ENCODE data around the gene BABAM1. TPM values are rescaled to one million over a fixed set of nuclear protein-coding genes. Genes with fewer than 3 reads are reported as not detected.

The BABAM1 gene
- total and polyA plus RNA-seq, 9 of the 15 experiments (the other 6 are each of a cell fraction or from before 2014, with no cell fraction given): 14.7 to 160 (median 113) TPM

- TF ChIP-seq, protein P1, sequence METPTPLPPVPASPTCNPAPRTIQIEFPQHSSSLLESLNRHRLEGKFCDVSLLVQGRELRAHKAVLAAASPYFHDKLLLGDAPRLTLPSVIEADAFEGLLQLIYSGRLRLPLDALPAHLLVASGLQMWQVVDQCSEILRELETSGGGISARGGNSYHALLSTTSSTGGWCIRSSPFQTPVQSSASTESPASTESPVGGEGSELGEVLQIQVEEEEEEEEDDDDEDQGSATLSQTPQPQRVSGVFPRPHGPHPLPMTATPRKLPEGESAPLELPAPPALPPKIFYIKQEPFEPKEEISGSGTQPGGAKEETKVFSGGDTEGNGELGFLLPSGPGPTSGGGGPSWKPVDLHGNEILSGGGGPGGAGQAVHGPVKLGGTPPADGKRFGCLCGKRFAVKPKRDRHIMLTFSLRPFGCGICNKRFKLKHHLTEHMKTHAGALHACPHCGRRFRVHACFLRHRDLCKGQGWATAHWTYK (CRISPR knock-in tag; IDR thresholded peaks at IDR 0.05): no peak; the same call in 1 of the 2 replicates
- no peak for TF ChIP-seq NFE2L1 (tag; IDR thresholded peaks at IDR 0.05; ENCODE audit: borderline replicate concordance, low read depth)
- TF ChIP-seq NR3C1 (CRISPR knock-in tag; IDR thresholded peaks at IDR 0.05): no peak
- TF ChIP-seq ZSCAN32 (CRISPR knock-in tag; IDR thresholded peaks at IDR 0.05): no peak
- TF ChIP-seq FOXA3 (CRISPR knock-in tag; conservative IDR thresholded peaks at IDR 0.05 in 1 of 2, IDR thresholded peaks at IDR 0.05 in 1 of 2): peak in 1 of 2 experiments; percentile 63; a peak in 1 of 4 replicates
- TF ChIP-seq ZBTB34 (CRISPR knock-in tag; IDR thresholded peaks at IDR 0.05): no peak
- TF ChIP-seq SMARCA5 (IDR thresholded peaks at IDR 0.05): no peak
- TF ChIP-seq, protein P2, sequence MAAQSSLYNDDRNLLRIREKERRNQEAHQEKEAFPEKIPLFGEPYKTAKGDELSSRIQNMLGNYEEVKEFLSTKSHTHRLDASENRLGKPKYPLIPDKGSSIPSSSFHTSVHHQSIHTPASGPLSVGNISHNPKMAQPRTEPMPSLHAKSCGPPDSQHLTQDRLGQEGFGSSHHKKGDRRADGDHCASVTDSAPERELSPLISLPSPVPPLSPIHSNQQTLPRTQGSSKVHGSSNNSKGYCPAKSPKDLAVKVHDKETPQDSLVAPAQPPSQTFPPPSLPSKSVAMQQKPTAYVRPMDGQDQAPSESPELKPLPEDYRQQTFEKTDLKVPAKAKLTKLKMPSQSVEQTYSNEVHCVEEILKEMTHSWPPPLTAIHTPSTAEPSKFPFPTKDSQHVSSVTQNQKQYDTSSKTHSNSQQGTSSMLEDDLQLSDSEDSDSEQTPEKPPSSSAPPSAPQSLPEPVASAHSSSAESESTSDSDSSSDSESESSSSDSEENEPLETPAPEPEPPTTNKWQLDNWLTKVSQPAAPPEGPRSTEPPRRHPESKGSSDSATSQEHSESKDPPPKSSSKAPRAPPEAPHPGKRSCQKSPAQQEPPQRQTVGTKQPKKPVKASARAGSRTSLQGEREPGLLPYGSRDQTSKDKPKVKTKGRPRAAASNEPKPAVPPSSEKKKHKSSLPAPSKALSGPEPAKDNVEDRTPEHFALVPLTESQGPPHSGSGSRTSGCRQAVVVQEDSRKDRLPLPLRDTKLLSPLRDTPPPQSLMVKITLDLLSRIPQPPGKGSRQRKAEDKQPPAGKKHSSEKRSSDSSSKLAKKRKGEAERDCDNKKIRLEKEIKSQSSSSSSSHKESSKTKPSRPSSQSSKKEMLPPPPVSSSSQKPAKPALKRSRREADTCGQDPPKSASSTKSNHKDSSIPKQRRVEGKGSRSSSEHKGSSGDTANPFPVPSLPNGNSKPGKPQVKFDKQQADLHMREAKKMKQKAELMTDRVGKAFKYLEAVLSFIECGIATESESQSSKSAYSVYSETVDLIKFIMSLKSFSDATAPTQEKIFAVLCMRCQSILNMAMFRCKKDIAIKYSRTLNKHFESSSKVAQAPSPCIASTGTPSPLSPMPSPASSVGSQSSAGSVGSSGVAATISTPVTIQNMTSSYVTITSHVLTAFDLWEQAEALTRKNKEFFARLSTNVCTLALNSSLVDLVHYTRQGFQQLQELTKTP (IDR thresholded peaks at IDR 0.05; ENCODE audit: low read depth in 1 of 2, partially characterized antibody in 2 of 2): no peak
- peak; percentile 91; the same call in 1 of the 2 replicates for TF ChIP-seq MED1 (CRISPR knock-in tag; IDR thresholded peaks at IDR 0.05; ENCODE audit: borderline replicate concordance)
- peak; percentile 78 for TF ChIP-seq SIN3B (IDR thresholded peaks at IDR 0.05; ENCODE audit: low read depth)
- TF ChIP-seq L3MBTL2 (IDR thresholded peaks at IDR 0.05): peak; percentile 91
- no peak for TF ChIP-seq E2F8 (IDR thresholded peaks at IDR 0.05; ENCODE audit: low read depth, partially characterized antibody)
- TF ChIP-seq SETDB1 (IDR thresholded peaks at IDR 0.05; ENCODE audit: low read length): no peak
- TF ChIP-seq DPF2 (IDR thresholded peaks at IDR 0.05): 0 out of 2 replicates have a peak, but pooled peaks have one; percentile 2
- TF ChIP-seq SMARCA4 (IDR thresholded peaks at IDR 0.05): no peak
- no peak for TF ChIP-seq TBL1XR1 (IDR thresholded peaks at IDR 0.05; ENCODE audit: low read length in 2 of 2)
- TF ChIP-seq SIX5 (IDR thresholded peaks at IDR 0.05; ENCODE audit: borderline replicate concordance in 1 of 2, insufficient read depth in 1 of 2, low read depth in 1 of 2, low read length in 2 of 2): no peak
- no peak for TF ChIP-seq ZNF584 (CRISPR knock-in tag; IDR thresholded peaks at IDR 0.05; ENCODE audit: low read depth)
- peak; percentile 13; the same call in 1 of the 2 replicates for TF ChIP-seq CHD2 (IDR thresholded peaks at IDR 0.05; ENCODE audit: low read depth, low read length)
Observed at GRCh38 chr19:17235300-17235970, 31.8 kb upstream of the BABAM1 start (continued).

Data from K562 (cell line).